OCI-LY3 (cell line): ENCODE measurements around the gene ACOT7.

ENCODE experiments used
- CTCF ChIP-seq: fragments of 200-600, 300-600 bp; sonication (generic); IDR thresholded peaks from 2 replicates; pipeline ENCODE4 v1.5.1; 2014; ENCODE audit warnings: antibody characterized with exemption, low read length, low read depth
- EZH2phosphoT487 ChIP-seq: fragments of 200-600 bp; shearing (Covaris generic); IDR thresholded peaks from 2 replicates; pipeline ENCODE4 v1.6.1; 2018; ENCODE audit warnings: antibody characterized with exemption, mixed run types, low read depth

- no peak for TF ChIP-seq CTCF
- no peak for TF ChIP-seq EZH2phosphoT487
These were observed 42.0 kb downstream of the ACOT7 start for GRCh38 chr1:6351480-6352137.
